Measurements from ENCODE around the gene TNIP2.
"Not testable (repeated sequence)": the region's sequence is repeated elsewhere in the genome, so short reads cannot be mapped to it uniquely, and the experiment has no call there.

TNIP2 gene

DNA sequence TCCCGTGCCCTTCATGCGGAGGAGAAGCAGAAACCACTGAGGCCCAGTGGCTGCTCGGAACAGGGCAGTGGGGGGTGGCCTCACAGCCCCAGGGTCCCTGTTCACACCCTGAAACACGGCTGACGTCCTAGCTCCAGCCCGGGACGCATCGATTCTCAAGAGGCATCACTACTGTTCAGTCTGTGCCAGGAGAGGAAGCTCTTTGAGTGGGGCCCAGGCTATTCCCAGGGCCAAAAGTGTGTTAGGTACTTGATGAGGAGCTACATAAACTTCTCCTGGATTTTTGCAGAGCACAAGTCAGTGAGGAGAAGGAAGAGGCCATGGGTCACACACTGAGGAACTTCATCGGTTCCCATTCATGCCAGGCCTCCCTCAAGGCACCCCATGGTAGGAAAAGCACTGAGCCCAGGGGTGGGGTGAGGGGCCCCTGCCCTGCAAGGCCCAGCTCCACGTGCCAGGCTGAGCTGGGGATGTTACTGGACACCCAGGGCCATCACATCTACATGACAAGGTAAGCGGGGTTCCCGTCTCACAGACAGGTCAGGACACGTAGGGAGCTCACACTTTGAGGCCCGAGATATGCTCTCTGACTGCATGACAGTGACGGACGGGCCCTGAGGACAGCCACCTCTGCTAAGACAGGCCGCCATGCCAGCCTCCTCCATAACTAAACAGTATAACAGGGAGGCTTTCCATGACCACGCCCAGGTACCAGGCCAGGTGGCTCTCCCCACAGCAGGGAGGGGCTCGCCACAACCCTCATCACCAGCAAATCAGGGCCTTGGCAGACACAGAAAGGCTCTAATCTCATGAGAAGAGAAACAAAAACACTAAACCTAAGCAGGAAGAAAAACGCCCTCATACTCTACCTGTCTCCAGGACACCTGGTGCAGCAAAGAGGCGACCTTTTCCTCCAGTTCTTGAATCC is 12.4 kb downstream of the TNIP2 start:
- no peak for DNase-seq

DNA sequence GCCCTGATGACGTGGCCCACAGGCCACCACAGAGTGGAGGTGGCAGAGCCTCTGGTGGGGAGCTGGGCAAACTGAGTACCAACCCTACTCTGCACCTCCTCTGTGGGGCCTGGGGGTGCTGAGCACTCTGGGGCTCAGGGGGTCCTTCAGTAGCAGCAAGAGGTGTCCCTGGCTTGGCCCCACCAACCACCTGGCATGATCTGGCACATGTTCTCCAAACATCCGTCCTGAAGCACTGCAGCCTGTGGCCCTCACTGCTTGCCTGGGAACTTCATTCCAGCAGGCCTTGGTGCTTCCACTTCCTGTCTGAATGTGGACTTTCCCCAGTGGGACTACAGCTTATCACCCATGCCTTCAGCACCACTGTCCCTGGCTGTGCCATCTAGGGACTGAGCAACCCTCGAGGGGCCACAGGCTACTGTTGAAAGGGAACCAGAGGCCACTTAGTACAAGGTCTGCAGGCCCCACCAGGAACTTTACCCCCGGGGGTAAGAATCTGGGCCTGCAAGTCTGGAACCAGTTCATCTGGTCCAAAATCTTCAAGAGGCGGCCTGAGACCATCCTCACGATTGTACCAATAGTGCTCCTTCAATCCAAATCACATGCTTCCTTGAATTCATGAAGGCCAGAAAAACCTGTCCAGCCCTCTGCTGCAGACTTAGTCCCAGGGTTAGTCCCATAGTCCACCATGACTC is 13.2 kb downstream of the TNIP2 start:
- DNase-seq = no peak

DNA sequence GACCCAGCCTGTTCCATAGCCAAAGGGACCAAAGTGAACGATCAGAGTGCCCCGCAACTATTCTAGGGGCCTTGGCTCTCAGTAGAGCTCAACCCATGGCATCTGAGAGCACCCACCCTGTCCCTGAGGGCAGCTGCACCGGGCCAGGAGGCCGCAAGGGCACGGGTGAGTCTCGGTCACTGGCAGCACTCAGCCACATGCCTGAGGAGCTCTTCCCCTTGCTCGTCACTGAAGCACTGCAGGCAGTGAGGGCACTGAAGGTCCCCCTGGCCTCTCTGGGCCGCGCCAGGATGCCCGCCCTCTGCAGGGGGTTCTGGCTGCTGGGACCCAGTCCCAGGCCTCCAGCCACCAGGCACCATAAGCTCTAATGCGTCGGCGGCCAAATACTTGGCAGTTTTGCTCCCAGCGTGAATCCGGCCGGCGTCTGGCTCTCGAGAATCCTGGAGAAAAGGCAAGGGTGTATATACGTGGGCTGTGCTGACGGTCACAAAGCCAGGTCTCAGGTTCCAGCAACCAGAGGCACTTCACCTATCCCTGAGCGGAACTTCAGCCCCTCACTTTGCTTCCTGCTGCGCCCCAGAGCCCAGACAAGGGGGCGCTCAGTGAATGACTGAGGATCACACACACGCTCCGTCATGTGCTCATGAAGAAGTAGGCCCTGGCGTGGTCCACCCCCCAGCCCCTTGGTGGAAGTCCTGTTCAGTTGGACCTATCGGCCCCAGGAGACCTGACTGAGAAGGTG is 13.9 kb downstream of the TNIP2 start:
- DNase-seq = no peak

DNA sequence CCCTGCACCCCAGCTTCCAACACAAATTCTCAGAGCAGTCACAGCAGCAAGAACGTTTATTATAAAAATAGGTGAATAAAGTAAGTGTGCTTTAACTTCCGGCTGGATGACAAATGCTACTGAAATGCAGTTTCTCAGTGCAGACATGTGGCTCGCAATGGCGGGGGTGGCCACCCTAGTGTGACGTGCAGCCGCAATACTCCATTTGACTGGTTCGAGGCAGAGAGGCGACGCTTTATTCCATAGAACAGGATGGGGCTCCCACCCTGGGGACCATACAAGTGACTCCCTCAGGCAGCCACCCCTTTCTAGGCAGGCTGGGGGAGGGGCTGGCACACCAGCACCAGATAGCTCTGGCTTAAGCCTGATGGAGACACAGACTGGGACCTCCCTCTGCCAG is 14.5 kb downstream of the TNIP2 start:
- no peak for DNase-seq

DNA sequence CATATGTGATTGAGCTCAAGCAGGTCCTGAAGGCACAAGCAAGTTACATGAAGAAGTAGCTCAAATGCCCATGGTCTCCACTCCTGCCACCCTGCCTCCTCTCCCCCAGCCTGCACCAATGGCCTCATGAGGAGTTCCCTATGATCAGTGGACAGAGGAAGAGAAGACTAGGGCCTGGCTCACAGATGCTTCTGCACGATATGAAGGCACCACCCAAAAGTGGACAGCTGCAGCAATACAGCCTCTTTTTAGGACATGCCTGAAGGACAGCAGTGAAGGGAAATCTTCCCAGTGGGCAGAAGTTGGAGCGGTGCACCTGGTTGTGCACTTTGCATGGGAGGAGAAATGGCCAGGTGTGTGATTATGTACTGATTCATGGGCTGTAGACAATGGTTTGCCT is 17.8 kb downstream of the TNIP2 start:
- DNase-seq = not testable (repeated sequence)

DNA sequence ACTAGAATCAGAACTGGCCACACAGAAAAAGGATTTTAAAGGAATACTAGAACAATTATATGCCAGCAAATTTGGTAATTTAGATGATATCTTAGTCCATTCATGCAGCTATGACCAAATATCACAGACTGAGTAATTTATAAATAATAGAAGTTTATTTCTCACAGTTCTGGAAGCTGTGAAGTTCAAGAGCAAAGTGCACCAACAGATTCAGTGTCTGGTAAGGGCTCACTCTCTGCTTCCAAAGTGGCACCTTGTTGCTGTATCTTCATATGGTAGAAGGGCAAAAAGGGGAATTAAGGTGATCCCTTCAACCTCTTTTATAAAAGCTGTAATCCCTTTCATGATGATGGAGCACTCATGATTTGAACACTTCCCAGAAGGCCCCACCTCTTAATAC is 20.3 kb downstream of the TNIP2 start:
- DNase-seq = no peak

DNA sequence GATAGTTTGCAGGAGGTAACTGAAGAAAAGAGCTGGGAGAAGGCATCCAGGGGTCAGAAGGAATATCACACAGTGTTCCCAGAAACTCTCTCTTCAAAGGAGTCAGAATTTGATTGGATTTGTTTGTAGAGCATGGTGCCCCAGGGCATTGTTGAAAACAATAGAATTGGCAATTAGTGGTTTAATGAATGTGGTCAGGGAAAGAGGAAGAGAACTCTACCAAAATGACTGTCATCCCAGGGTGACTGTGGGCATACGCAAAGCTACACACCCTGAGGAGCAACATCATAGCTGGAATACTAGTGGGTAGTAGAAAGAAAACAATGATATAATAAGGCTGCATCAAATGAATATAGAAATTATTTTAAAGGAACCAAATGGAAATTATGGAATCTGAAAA is 21.5 kb downstream of the TNIP2 start:
- no peak for DNase-seq

DNA sequence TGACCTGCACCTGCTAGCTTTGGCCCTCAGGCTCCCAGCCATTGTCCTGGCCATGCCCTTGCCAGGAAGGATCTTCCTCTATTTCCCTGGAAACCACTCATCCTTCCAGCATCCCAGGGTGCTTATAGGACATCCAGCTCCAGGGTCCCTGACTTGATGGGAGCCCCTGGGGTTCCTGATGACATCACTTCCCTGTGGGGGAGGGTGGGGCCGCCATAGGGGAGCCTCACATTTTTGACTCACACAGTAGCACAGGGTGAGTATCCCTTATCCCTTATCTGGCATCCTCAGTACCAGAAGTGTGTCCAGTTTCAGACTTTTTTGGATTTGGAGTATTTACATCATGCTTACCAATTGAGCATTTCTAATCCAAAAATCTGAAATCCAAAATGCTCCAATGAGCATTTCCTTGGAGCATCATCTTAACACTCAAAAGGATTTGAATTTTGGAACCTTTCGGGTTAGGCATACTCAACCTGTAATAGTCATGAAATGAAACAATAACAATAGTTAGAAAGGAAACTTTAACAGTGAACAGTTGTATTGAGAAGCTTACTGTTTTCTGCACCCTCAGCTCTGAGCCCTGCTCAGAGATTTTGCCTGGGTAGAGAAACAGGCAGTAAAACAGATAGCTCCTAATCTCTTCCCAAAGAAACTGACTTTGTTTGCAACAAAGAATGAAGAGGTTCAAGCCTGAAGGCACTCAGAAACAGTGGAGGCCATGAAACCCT is 22.1 kb downstream of the TNIP2 start:
- DNase-seq = no peak

DNA sequence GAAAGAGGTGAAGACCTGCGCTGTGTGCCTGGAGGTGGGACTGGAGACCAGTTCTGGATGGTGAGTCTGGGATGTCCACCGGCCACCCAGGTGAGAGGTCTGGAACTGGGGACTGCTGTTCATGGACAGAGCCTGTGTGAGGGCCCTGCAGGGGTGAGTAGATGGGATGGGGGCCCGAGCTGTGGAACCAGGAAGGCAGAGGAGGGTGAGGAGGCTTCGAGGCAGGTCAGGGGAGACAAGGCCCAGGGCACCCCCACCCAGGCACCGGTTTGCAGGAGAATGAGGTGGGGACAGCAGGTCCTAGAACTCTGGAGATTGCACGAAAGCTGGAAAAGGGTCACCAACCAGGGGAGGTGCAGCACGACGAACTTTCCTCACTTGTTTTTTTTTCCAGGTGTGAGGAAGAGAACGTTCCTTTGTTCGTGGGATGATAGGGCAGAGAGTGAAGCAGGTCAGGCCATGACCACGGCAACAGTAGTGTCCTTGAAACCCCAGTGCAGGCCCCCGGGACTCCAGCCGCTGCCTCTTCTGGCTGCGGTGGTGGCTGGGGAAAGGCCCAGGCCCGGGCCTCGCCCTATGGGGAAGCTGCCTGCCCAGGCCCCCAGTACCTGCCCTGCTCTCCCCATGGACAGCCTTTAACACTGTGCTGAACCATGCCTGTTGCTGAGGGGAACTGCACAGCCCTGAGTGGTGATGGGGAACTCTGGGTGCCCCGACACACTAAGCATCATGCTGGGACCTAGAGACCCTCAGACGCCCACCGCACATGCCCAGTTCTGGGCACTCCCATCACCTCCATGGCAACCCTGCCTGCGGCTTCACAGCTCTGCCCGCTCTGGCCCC is 22.9 kb downstream of the TNIP2 start:
- DNase-seq = no peak

DNA sequence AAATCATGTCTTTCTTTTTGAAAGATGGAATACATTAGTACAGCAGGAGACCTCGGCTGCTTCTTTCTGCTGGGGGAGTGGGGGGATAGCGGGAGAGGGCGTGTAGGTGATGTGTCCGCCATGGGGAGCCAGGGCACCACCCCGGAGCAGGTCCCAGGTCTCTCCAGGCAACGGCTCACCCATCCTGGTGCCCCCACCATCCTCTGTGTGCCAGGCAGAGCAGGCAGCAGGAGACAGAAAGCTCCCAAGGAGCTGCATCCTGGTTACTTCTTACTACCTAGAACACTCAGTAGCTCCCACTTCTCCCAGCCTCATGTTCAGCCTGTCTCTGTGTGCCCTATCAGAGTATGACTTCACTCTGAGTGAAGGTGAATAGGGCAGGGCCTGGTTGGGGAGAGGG is 23.6 kb downstream of the TNIP2 start:
- no peak for DNase-seq

DNA sequence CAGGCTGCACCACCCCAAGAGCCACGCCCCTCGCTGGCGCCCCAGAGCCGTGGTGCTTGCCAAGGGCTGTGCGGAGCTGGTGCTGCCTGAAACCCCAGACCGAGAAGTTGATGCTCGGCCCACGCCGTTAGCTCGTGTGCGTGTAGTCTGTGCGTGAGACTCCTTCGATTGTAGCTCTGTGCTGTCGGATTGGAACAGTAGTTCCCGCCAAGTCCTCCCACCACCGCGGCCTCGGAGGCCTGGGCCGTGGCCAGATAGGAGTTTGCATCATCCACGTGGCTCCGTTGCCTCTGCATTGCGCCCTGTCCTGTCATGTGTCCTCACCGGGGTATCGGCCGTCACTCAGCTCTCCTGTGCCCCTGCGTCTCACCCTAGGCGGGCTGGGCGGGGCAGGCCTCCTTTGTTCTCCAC is 24.2 kb downstream of the TNIP2 start:
- no peak for DNase-seq

DNA sequence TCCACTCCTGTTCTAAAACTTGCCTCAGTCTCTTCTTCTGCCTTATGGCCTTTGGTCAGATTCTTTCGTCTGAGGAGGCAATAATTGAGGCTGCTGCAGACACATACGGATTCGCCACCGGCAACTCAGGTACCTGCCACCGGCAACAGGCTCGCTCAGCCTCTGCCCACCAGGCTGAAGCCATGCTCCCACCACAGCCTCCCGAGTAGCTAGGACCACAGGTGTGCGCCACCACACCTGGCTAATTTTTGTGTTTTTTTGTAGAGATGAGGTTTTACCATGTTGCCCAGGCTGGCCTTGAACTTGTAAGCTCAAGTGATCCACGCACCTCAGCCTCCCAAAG is 26.6 kb downstream of the TNIP2 start:
- DNase-seq = no peak

DNA sequence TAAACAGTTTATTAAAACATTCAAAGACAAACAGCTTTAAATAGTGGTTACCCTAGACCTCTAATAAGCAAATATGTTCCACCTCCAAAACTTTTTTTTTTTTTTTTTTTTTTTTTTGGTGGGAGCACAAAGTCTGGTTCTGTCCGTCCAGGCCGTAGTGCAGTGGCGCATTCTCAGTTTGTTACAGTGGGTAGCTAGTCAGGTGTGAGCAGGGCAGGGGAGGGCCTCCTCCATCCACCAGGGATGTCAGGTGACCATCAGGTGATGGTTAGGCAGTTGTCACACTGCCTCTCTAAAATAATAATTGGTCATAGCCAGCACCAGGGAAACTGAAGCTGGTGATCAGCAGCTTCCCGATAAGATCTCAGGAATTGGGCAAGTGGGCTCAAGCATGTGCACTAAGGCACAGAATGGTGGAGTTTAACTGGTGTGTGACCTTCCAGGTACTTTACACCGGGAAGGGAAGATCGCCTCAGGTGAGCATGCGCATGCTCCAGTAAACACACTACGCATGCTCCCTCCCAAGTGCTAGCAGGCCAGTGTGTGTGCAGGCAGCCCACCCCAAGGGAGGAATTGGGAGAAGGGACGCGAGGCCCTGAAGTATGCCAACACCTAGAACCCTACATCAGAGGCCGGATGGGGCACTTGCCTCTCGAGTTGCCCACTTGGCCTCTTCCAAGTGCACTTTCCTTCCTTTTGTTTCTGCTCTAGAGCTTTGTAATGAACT is 27.2 kb downstream of the TNIP2 start:
- DNase-seq = no peak

DNA sequence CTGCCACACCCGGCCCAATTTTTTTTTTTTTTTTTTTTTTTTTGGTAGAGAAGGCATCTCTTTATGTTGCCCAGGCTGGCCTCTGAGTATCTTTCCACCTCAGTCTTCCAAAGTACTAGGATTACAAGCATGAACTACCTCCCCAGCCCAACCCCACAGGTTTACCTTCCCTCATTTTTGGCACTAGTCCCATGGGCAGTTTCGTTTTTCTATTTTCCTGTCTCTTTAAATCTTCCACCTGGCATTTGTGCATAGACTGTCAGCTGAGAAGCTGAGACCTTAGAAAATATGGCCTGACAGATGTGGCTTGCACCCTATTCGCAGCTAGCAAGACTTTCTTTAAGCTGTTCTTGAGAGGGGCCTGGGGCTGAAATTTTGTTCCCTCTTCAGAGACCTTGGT is 27.9 kb downstream of the TNIP2 start:
- DNase-seq = no peak

DNA sequence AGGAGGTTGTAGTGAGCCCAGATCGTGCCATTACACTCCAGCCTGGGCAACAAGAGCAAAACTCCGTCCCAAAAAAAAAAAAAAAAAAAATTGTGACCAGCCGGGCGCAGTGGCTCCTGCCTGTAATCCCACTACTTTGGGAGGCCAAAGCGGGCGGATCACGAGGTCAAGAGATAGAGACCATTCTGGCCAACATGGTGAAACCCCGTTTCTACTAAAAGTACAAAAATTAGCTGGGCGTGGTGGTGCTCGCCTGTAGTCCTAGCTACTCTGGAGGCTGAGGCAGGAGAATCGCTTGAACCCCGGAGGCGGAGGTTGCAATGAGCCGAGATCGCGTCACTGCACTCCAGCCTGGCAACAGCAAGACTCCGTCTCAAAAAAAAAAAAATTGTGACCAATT is 29.3 kb downstream of the TNIP2 start:
- DNase-seq = not testable (repeated sequence)

DNA sequence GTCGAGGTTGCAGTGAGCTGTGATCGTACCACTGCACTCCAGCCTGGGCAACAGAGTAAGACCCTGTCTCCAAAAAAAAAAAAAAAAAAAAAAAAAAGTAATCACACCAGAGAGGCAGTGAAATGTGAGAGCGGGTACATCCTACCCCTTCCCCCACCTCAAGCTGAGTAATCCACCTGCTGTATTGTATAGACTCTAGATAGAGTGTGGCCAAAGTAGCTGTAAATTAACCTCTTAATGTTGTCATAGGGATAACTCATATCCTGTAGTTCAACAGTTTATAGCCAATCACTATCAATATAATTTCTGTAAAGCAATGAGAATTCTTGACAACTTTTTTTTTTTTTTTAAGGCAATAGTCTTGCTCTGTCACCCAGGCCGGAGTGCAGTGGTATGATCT is 30.8 kb downstream of the TNIP2 start:
- no peak for DNase-seq

DNA sequence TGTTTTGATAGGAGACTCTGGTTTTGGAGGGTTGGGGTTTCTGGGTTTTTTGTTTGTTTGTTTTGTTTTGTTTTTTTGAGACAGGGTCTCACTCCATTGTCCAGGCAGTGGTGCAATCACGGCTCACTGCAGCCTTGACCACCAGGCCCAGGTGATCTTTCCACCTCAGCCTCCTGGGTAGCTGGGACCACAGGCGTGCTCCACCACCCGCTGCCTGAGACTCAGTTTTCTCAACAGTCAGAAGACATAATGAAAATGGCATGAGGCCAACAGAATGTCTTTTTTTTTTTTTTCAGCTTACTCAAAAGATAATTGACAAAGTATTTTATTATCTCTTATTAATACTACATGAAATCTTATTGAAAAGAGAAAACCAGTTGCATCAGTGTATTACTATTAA is 32.4 kb downstream of the TNIP2 start:
- no peak for DNase-seq

DNA sequence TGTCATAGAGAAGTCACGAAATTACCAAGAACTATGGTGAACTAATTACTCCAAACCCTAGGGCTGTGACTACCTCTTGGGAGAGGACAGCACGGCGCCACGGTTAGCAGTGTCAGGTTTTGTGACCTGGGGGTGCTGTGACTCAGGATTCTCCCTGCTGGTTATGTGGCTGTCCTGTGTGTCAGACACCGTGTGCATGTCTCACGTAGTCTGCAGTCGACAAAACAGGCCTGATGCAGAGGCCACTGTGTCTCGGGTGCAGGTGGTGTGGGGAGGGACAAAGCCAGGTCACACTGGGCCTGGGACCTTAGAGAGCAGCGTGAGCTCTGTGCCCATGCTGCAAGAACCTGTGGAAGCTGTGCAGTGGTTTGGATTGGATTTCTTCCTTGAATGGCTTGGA is 34.1 kb downstream of the TNIP2 start:
- no peak for DNase-seq

DNA sequence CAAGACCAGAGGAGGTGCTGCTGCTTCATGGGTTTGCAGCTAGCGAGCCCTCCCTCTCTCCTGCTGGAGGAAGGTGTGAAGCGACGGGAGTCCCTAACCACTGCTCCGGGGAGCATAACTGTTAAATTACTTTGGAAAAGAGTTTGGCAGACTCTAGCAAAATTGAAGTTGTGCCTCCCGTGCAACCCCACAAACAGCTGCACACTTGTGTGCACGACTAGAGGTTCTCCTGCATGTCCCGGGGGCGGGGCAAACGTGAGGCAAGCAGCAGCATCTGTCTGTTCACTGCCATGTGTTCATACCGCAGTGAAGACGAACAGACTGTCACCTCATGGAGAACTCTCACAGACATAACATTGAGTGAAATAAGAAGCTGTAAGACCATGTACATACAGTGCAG is 34.5 kb downstream of the TNIP2 start:
- no peak for DNase-seq

DNA sequence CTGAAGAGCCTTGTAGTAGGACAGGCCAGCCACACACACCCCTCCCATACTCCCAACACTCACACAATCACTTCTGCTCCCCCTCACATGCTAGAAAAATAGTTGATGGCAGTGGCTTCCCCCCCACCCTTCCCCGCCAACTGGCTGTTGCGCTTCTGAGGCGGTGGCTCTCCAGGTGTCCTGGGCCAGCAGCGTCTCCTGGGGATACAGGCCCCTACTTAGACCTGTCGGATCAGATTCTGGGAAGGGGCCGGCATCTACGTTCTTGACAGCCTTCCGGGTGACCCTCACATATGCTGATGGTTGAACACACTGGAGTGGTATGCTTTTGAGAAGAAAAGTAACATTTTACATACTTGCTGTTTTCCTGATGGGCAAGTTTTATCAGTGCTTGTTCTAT is 39.9 kb downstream of the TNIP2 start:
- DNase-seq = no peak

DNA sequence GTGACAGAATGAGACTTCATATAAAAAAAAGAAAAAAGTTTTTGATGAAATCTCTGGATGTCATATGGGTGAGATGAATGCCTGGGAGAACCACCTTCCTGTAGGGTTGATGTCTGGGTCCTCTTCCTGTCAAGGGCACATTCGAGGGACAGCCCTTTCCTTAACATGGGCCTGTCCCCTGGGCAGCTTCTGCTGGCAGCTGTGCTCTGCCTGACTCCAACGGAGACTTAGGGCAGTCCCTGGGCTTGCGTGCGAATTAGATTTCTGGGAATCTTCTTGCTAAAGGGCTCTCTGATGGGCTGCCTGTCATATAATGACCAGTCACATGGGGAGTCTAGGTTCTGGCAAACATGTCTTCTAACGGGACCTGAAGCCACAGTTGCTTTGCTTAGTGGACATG is 40.7 kb downstream of the TNIP2 start:
- no peak for DNase-seq

DNA sequence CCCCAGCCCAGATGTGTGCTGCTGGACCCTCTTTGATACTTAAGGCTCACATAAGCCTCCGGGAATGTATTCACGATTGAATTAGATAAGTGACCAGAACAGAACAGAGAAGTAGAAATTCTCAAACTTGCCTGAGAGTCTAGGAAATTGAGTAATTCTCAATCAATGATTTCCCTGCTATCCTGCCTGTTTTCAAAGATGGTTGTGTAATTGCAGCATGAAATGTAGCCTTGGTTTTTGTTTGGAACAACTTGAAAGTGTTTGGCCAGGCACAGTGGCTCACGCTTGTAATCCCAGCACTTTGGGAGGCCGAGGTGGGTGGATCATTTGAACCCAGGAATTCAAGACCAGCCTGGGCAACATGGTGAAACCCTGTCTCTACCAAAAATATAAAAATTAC is 41.2 kb downstream of the TNIP2 start:
- DNase-seq = no peak

Data from CD4-positive, alpha-beta T cell treated with Interleukin-21 for 1 hour (primary cell).